Measurements from ENCODE around the gene TMED8. TPM values are rescaled to one million over a fixed set of nuclear protein-coding genes. Genes with fewer than 3 reads are reported as not detected.

TMED8 gene
- total RNA-seq, 1 experiment from 2014 or later = 21.2 TPM

- H3K9me3 ChIP-seq (ENCODE audit: control insufficient read depth in 1 of 2, insufficient read depth in 1 of 2, low read depth in 1 of 2, low read length in 2 of 2) = no peaks in the 10 kb centered on the region
- no peak overlapping the region for H2AFZ ChIP-seq (ENCODE audit: low read depth, low read length, poor library complexity, severe bottlenecking)
- no TSS peak for BruUV-seq (replicated peaks)
- intact Hi-C loops (cut with micrococcal nuclease) = loop anchor here (5.0 kb wide), 1 partner anchor 134 kb away; the partner anchor contains the start of genes AHSA1 and VIPAS39
- no peaks in the 10 kb centered on the region for H3K27me3 ChIP-seq (ENCODE audit: insufficient read depth, low read length)
- ChIA-PET RAD21 (ENCODE audit: low non-redundant PET in 1 of 2, low total read pairs in 2 of 2, uncharacterized antibody in 2 of 2, unreplicated experiment in 2 of 2) (no interaction called here), CTCF (interaction anchor here (1.4 kb wide), 1 partner anchor 19 kb away, joined by 5 read pairs; no protein-coding TSS in a partner anchor), POLR2A (no interaction called here)
- ATAC-seq (no peak), DNase-seq (ENCODE audit: low read depth, low spot score) (no peak)
- no peak overlapping the region for H3K9ac ChIP-seq (ENCODE audit: low read length)
- peaks cover 16% of the 10 kb centered on the region for H3K79me2 ChIP-seq (ENCODE audit: insufficient read depth, low read length)
- no peak for TF ChIP-seq TCF7L2 (IDR thresholded peaks at IDR 0.05; ENCODE audit: borderline replicate concordance, extremely low read depth, insufficient read depth, insufficient read length)
- no peak for TF ChIP-seq POLR2A (IDR thresholded peaks at IDR 0.05; ENCODE audit: borderline replicate concordance, extremely low read depth, insufficient read depth, insufficient read length)
- no peak overlapping the region for H3K27ac ChIP-seq (ENCODE audit: low read depth, low read length)
- no peak overlapping the region for H3K4me2 ChIP-seq (ENCODE audit: low read length)
- no peaks in the 10 kb centered on the region for H3K36me3 ChIP-seq (ENCODE audit: control insufficient read depth in 1 of 2, insufficient read depth in 2 of 2, low read length in 2 of 2)
- no peaks in the 10 kb centered on the region for H3K9me2 ChIP-seq (ENCODE audit: insufficient read depth)
- H4K20me1 ChIP-seq (ENCODE audit: insufficient read depth) = no peaks in the 10 kb centered on the region
- no peak overlapping the region for H3K4me3 ChIP-seq (replicated peaks in 1 of 2; ENCODE audit: low read depth in 1 of 2, low read length in 2 of 2)
- peaks cover 8 to 20% of the 10 kb centered on the region in 2 experiments; a peak in 3 of 4 replicates for H3K4me1 ChIP-seq (ENCODE audit: control insufficient read depth in 1 of 2, insufficient read depth in 2 of 2, low read length in 2 of 2)
Measured at GRCh38 chr14:77322951-77323350, 53.9 kb downstream of the TMED8 start.

- RAD21 ChIA-PET (ENCODE audit: low non-redundant PET in 1 of 2, low total read pairs in 2 of 2, uncharacterized antibody in 2 of 2, unreplicated experiment in 2 of 2) = no interaction called here
- no peaks in the 10 kb centered on the region for H3K27me3 ChIP-seq (ENCODE audit: insufficient read depth, low read length)
- CTCF ChIA-PET = interaction anchor here (1.4 to 2.1 kb wide), 3 partner anchors 18 to 199 kb away, joined by 4 to 20 read pairs (median 5); no protein-coding TSS in a partner anchor
- TF ChIP-seq ZBTB33 (IDR thresholded peaks at IDR 0.05; ENCODE audit: extremely low read depth, insufficient replicate concordance, low read length) (no peak), EGR1 (IDR thresholded peaks at IDR 0.05; ENCODE audit: low read depth) (no peak), SRF (IDR thresholded peaks at IDR 0.05; ENCODE audit: low read depth) (no peak), CEBPB (IDR thresholded peaks at IDR 0.05; ENCODE audit: low read depth) (no peak), POLR2A (IDR thresholded peaks at IDR 0.05; ENCODE audit: borderline replicate concordance, extremely low read depth, insufficient read depth, insufficient read length) (no peak), RAD21 (IDR thresholded peaks at IDR 0.05; ENCODE audit: low read depth) (no peak), FOSL1 (IDR thresholded peaks at IDR 0.05; ENCODE audit: low read depth) (no peak), ZNF274 (IDR thresholded peaks at IDR 0.05; ENCODE audit: low read depth, low read length) (no peak), SIN3A (IDR thresholded peaks at IDR 0.05; ENCODE audit: low read depth) (no peak)
- peaks cover 8 to 20% of the 10 kb centered on the region in 2 experiments; a peak in 3 of 4 replicates for H3K4me1 ChIP-seq (ENCODE audit: control insufficient read depth in 1 of 2, insufficient read depth in 2 of 2, low read length in 2 of 2)
- intact Hi-C loops (cut with micrococcal nuclease) = loop anchor here (5.0 kb wide), 1 partner anchor 135 kb away; the partner anchor contains the start of genes AHSA1 and VIPAS39
- peak overlapping the region; percentile 94; the same call in 1 of the 2 replicates for H3K27ac ChIP-seq (ENCODE audit: low read depth, low read length)
- no TSS peak for BruUV-seq (replicated peaks)
- no peaks in the 10 kb centered on the region for H3K36me3 ChIP-seq (ENCODE audit: control insufficient read depth in 1 of 2, insufficient read depth in 2 of 2, low read length in 2 of 2)
- H2AFZ ChIP-seq (ENCODE audit: low read depth, low read length, poor library complexity, severe bottlenecking) = peak overlapping the region; percentile 19
- no peak for ATAC-seq
- H3K9ac ChIP-seq (ENCODE audit: low read length) = peak overlapping the region; percentile 84
- H3K79me2 ChIP-seq (ENCODE audit: insufficient read depth, low read length) = peaks cover 16% of the 10 kb centered on the region
- POLR2A ChIA-PET = interaction anchor here (0.6 kb wide), 1 partner anchor 66 kb away, joined by 3 read pairs; no protein-coding TSS in a partner anchor
- DNase-seq (ENCODE audit: low read depth, low spot score) = no peak
- peak overlapping the region; percentile 72 for H3K4me3 ChIP-seq (replicated peaks in 1 of 2; ENCODE audit: low read depth in 1 of 2, low read length in 2 of 2)
- H3K4me2 ChIP-seq (ENCODE audit: low read length) = peak overlapping the region; percentile 86
- no peaks in the 10 kb centered on the region for H3K9me2 ChIP-seq (ENCODE audit: insufficient read depth)
- no peaks in the 10 kb centered on the region for H4K20me1 ChIP-seq (ENCODE audit: insufficient read depth)
- H3K9me3 ChIP-seq (ENCODE audit: control insufficient read depth in 1 of 2, insufficient read depth in 1 of 2, low read depth in 1 of 2, low read length in 2 of 2) = no peaks in the 10 kb centered on the region
Measured at GRCh38 chr14:77322250-77322902, 54.5 kb downstream of the TMED8 start.

Data from HCT116 (cell line).